ENCODE results near the gene BLVRB. TPM values are rescaled to one million over a fixed set of nuclear protein-coding genes. Genes with fewer than 3 reads are reported as not detected.

BLVRB gene
- total RNA-seq, 1 experiment from 2014 or later = 246 TPM

- ATAC-seq (no peak), DNase-seq (no peak)
- TF ChIP-seq EZH2 (IDR thresholded peaks at IDR 0.05; ENCODE audit: low read length, unreplicated experiment) = no peak
- TF ChIP-seq CTCF (conservative IDR thresholded peaks at IDR 0.05; ENCODE audit: low read depth, low read length) = no peak
- TF ChIP-seq EZH2phosphoT487 (IDR thresholded peaks at IDR 0.05; ENCODE audit: borderline replicate concordance, low read length) = no peak
- ChIA-PET POLR2A (ENCODE audit: unreplicated experiment) (no interaction called here), CTCF (no interaction called here)
- Histone ChIP-seq H3K9me2 (replicated peaks; ENCODE audit: low read length) (no peaks in the 10 kb centered on the region), H3F3A (ENCODE audit: low read length, unreplicated experiment) (no peaks in the 10 kb centered on the region), H4K20me1 (ENCODE audit: low read length) (no peaks in the 10 kb centered on the region), H3K9me3 (ENCODE audit: low read length) (no peaks in the 10 kb centered on the region), H3K4me3 (ENCODE audit: low read length) (no peak overlapping the region), H3K4me2 (ENCODE audit: low read length) (no peak overlapping the region), H3K27ac (ENCODE audit: low read length) (no peak overlapping the region), H2AFZ (ENCODE audit: low read length) (no peak overlapping the region), H3K27me3 (ENCODE audit: low read length) (no peaks in the 10 kb centered on the region), H3K79me2 (ENCODE audit: low read length) (no peaks in the 10 kb centered on the region), H3K4me1 (ENCODE audit: insufficient read depth, low read length) (no peaks in the 10 kb centered on the region), H3K9ac (ENCODE audit: low read length) (no peak overlapping the region), H3K36me3 (ENCODE audit: low read depth, low read length) (no peaks in the 10 kb centered on the region)
- no TSS peak for BruUV-seq (replicated peaks)
- intact Hi-C loops (cut with micrococcal nuclease) = no loop called here
These were observed 45.9 kb upstream of the BLVRB start for GRCh38 chr19:40511487-40511886.

- no peak for ATAC-seq
- no peaks in the 10 kb centered on the region for H3K9me3 ChIP-seq (ENCODE audit: low read length)
These were observed 45.1 kb upstream of the BLVRB start for GRCh38 chr19:40510526-40511115.

More at GRCh38 chr19:40510526-40511115, 45.1 kb upstream of the BLVRB start:
- ChIA-PET CTCF (no interaction called here), POLR2A (ENCODE audit: unreplicated experiment) (interaction anchor here (0.8 kb wide), 1 partner anchor 66 kb away, joined by 3 read pairs; no protein-coding TSS in a partner anchor)
- no peak for DNase-seq
- Histone ChIP-seq H3K27me3 (ENCODE audit: low read length) (no peaks in the 10 kb centered on the region), H3K9me2 (replicated peaks; ENCODE audit: low read length) (no peaks in the 10 kb centered on the region), H3K4me1 (ENCODE audit: insufficient read depth, low read length) (no peaks in the 10 kb centered on the region), H4K20me1 (ENCODE audit: low read length) (no peaks in the 10 kb centered on the region), H3K4me3 (ENCODE audit: low read length) (no peak overlapping the region), H3K9ac (ENCODE audit: low read length) (no peak overlapping the region), H3K4me2 (ENCODE audit: low read length) (no peak overlapping the region), H3K27ac (ENCODE audit: low read length) (no peak overlapping the region), H3F3A (ENCODE audit: low read length, unreplicated experiment) (no peaks in the 10 kb centered on the region), H3K79me2 (ENCODE audit: low read length) (no peaks in the 10 kb centered on the region), H2AFZ (ENCODE audit: low read length) (no peak overlapping the region), H3K36me3 (ENCODE audit: low read depth, low read length) (no peaks in the 10 kb centered on the region)
- BruUV-seq (replicated peaks) = no TSS peak
- TF ChIP-seq EZH2phosphoT487 (IDR thresholded peaks at IDR 0.05; ENCODE audit: borderline replicate concordance, low read length) (no peak), EZH2 (IDR thresholded peaks at IDR 0.05; ENCODE audit: low read length, unreplicated experiment) (no peak), CTCF (conservative IDR thresholded peaks at IDR 0.05; ENCODE audit: low read depth, low read length) (no peak)
- intact Hi-C loops (cut with micrococcal nuclease) = no loop called here

Measured in PC-3 (cell line).